Activated CD8-positive, alpha-beta memory T cell treated with anti-CD3 and anti-CD28 coated beads, Interleukin-2, amount 50 U/mL, for 24 hours (primary cell): ENCODE results near the gene L3MBTL4.
"Not testable (repeated sequence)": the region's sequence is repeated elsewhere in the genome, so short reads cannot be mapped to it uniquely, and the experiment has no call there.

Experiments used
- DNase-seq: peaks from one replicate; pipeline ENCODE4 v3.0.0-alpha.2; 2020; ENCODE audit errors: extremely low read depth

L3MBTL4 gene

GRCh38 chr18:6199777-6200176 is 214.9 kb downstream of the L3MBTL4 start:
- no peak for DNase-seq

DNA sequence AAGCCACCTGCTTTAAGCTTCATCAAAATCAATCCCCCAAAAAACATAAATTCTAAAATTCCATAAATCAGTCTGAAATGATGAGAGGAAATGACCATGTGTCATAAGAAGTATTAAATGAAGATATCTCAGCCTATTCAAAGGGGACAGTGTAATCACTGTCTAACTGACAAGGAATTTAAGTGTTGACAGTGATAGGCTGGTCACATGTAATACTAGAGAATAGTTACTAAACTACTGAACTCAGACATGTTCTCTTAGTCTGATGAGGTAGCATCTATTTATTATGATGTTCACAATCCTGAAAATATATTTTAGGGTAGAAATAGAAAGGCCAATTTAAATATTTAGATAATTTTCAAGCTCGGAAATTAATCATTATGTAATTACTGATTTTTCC is 216.1 kb downstream of the L3MBTL4 start:
- no peak for DNase-seq

- DNase-seq = no peak
Observed at GRCh38 chr18:6194640-6195039, 220.1 kb downstream of the L3MBTL4 start.

- DNase-seq = not testable (repeated sequence)
Observed at GRCh38 chr18:6185782-6186181, 228.9 kb downstream of the L3MBTL4 start.

DNA sequence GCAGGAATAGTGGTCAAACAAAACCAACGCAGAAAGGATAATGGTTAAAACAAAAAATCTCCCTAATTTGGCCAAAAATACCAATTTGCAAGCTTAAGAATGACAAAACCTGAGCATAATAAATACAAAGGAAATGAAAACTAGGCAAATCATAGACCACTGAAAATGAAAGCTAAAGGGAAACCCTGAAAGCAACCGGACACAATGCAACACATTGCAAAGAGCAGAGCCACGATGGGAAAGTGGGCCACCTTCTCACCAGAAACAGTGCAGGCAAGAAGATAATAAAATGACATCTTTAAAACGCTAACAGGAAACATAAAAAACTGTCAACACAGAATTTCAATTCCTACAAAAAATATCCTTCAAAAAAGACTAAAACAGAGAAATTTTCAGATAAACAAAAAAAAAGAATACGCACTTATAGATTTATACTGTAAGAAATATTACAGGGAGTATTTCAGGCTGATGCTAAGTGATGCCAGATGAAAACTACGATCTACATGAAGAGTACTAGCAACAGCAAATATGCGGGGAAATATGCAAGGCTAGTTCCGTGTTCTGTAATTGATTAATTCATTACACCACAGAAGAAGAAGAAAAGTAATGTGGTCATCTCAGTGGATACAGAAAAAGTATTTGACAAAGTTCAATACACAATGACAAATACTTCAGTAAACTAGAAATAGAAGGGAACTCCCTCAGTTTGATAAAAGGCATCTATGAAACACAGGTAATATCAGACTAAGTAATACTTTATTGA is 239.5 kb downstream of the L3MBTL4 start:
- DNase-seq = no peak

GRCh38 chr18:6170604-6171003 is 244.1 kb downstream of the L3MBTL4 start:
- no peak for DNase-seq

DNA sequence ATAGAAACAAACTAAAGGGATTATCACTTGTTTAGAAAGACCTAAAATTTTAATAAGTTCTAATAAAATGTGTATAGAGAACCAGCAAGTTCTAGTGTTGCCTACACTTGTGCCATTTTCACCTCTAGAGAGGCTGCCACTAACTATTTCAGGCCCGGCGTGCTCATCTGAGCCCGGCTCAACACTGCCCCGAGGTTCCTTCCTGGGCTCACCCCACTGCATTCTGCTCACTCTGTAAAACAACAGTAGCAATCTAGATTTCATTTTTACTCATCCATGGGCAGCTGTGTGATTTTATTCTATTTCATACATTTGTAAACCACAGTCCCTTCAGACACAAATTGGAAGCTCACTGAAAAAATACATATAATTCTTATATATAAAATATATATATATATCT is 253.2 kb downstream of the L3MBTL4 start:
- DNase-seq = no peak

DNA sequence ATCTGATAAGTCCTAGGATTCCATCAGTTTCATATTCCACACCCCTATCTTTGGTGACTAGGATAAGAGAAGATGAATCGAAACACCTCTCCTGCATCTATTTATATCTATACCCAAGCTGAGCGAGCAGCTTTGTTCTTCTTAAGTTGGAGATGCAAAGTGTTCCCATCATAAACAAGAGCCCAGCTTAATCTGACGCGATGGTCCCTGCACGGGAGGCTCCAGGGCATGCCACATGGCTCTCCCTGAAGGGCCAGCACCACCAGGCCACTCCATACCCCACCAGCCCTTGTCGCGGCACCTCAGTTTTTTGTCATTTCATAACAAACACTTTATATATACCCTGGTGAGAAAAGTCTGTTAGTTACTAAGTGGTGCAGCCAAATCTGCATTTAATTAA is 255.3 kb downstream of the L3MBTL4 start:
- no peak for DNase-seq

DNA sequence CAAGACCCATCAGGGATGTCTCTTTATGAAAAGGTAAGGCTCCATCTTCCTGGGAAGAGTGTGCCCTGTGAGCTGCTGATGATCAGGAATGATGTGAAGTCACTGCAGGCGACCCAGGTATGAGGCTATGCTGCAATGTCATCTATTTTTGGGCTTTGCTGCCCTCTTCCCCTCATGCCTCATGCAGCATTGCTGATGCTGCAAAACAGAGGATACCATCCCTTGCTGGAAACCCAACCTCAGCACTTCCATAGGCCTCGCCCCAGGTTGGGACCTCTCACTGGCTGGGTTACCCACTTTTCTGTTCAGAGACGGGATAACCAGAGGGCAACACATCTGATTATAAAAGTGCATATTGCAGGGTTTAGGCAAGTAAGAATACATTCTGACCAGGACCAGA is 255.8 kb downstream of the L3MBTL4 start:
- no peak for DNase-seq

- no peak for DNase-seq
Observed at GRCh38 chr18:6156446-6156845, 258.3 kb downstream of the L3MBTL4 start.

GRCh38 chr18:6155707-6156106 is 259.0 kb downstream of the L3MBTL4 start:
- DNase-seq = no peak

GRCh38 chr18:6150430-6150829 is 264.3 kb downstream of the L3MBTL4 start:
- DNase-seq = no peak

DNA sequence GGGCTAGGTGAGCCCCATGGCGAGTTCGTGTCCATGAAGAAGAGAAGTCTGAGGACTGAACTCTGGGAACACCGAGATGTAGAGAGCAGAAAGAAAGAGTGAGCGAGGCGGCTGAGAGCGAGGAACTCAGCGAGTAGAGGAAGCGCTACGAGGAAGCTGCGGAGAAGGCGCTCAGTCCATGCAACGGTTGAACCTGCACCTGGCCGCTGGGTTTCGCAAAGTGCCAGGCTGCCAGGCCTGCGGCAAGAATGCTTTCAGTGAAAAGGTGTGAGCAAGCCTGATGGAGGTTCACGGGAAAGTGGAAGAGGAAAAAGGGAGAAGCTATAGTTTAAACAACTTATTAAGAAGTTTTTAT is 268.4 kb downstream of the L3MBTL4 start:
- no peak for DNase-seq

DNA sequence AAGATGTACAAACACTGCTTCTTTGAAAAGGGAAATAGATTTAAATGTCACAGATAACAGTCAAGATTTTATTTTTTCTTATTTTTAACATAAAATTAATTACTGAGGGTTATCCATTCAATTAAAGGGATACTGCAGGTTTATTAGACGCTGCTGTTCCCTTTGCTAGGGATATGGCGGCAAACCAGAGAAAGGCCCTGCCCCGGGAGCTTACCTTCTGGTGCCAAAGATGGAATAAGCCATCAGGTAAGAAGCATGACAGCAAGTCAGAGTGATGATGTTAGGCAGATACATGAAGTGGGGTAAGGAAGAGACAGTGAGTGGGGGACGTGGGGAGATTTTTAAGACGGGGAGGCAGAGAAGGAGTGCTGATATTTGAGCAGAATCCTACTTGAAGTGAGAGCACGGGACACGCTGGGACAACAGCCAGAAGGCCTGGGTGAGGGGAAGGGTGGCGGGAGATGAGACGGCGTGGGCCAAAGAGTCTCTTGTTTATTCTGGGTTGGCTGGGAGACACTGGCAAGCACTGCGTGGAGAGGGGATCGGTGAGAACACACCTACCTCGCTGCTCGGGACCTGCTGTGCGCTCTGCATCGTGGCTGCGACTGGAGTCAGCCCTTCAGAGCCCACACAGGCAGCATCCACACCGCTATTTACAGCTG is 268.9 kb downstream of the L3MBTL4 start:
- no peak for DNase-seq

- DNase-seq = no peak
Observed at GRCh38 chr18:6139007-6139406, 275.7 kb downstream of the L3MBTL4 start.

- not testable (repeated sequence) for DNase-seq
Observed at GRCh38 chr18:6135901-6136300, 278.8 kb downstream of the L3MBTL4 start.

- not testable (repeated sequence) for DNase-seq
Observed at GRCh38 chr18:6135029-6135428, 279.7 kb downstream of the L3MBTL4 start.

GRCh38 chr18:6132751-6133368 is 281.9 kb downstream of the L3MBTL4 start:
- no peak for DNase-seq

- no peak for DNase-seq
Observed at GRCh38 chr18:6120820-6121279, 293.9 kb downstream of the L3MBTL4 start.

DNA sequence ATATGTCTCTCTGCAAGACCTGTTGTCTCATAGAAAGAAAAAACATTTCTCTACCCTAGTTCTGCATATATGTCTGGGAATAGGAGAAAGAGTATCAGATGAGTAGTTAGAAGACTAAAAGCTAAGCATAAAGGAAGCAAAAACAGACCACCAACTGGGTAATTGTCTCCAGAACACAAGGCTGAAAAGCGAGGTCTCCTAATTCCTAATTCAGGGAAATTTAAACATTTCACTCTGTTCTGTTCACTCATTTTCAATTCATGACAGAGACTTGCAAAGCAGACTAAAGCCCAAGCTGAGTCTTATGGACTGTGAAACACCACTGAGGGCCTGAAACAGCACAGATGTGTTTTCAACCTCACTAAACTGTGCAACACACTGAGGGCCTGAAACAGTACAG is 294.9 kb downstream of the L3MBTL4 start:
- DNase-seq = no peak

GRCh38 chr18:6118080-6118479 is 296.6 kb downstream of the L3MBTL4 start:
- no peak for DNase-seq

- no peak for DNase-seq
Observed at GRCh38 chr18:6115710-6116109, 299.0 kb downstream of the L3MBTL4 start.

DNA sequence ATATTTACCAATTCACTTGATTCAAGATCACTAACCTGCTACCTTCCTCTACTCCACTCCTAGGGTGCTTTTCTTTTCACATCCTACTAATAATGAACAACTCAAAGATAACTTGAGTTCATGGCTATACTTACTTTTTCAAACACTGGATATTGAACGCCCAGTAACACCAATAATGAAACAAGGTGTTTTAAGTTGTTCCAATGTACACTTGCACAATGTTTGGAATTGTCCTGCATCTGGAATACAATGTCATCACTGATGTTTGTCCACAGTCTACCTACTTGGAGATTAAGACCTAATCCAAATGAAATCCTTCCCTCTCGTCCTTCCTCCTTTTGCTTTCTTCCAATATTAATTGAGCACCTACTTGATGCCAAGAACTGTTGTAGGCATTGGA is 301.1 kb downstream of the L3MBTL4 start:
- no peak for DNase-seq
